ENCODE results near the gene DOLPP1. TPM values are rescaled to one million over a fixed set of nuclear protein-coding genes. Genes with fewer than 3 reads are reported as not detected.
A peak's percentile ranks its signal among the peaks of the same experiment; 100 is the strongest.

DOLPP1 gene
- total and polyA plus RNA-seq, 2 of the 13 experiments (the other 11 are each of a cell fraction or from before 2014, with no cell fraction given), result 21.0 to 34.1 TPM

- ChIA-PET POLR2A (no interaction called here), CTCF (ENCODE audit: low intra/inter-chr PET ratio, low total read pairs) (no interaction called here)
- H3K36me3 ChIP-seq (replicated peaks in 1 of 2; ENCODE audit: control insufficient read depth in 1 of 2, insufficient read depth in 2 of 2, low read length in 2 of 2), result peaks cover 4 to 6% of the 10 kb centered on the region in 2 experiments; a peak in 3 of 5 replicates
- ATAC-seq (no peak), FAIRE-seq (no peak), DNase-seq (ENCODE audit: low spot score) (no peak)
- H3K9ac ChIP-seq (ENCODE audit: insufficient read depth, low read depth, low read length), result peak overlapping the region; percentile 69
- H3K4me3 ChIP-seq (replicated peaks in 1 of 3; ENCODE audit: insufficient read depth in 1 of 3, low read depth in 2 of 3, low read length in 3 of 3), result peak overlapping the region; percentile 64 to 89 (median 75)
- H3K79me2 ChIP-seq (ENCODE audit: insufficient read depth, low read length), result peaks cover 41% of the 10 kb centered on the region
- peak overlapping the region; percentile 98 for H3K4me2 ChIP-seq (ENCODE audit: low read depth, low read length)
- H3K27me3 ChIP-seq (ENCODE audit: control insufficient read depth in 1 of 2, insufficient read depth in 2 of 2, low read length in 2 of 2), result no peaks in the 10 kb centered on the region
- BruUV-seq (replicated peaks), result no TSS peak
- intact Hi-C loops (cut with micrococcal nuclease; ENCODE audit: unreplicated experiment) (loop anchor here (5.0 kb wide), 1 partner anchor 43 kb away; the partner anchor contains the start of gene MIGA2), in situ Hi-C loops (cut with HindIII; ENCODE audit: extremely low pct_ligation_motif_present, low pct_unique_long_range_greater_than_20kb) (no loop called here)
- H4K20me1 ChIP-seq (ENCODE audit: insufficient read depth, low read length), result no peaks in the 10 kb centered on the region
- peaks cover 76% of the 10 kb centered on the region for H3K4me1 ChIP-seq (ENCODE audit: insufficient read depth, low read length)
- H3K27ac ChIP-seq (ENCODE audit: extremely low read length, insufficient read depth, low read length), result peak overlapping the region; percentile 63
- H2AFZ ChIP-seq (ENCODE audit: low read length), result no peak overlapping the region
- 85% methylated on average over 13 of the region's 13 CpGs for WGBS (ENCODE audit: low lambda C conversion rate)
- no peaks in the 10 kb centered on the region for H3K9me3 ChIP-seq (ENCODE audit: low read length)
- peak; percentile 48; the same call in 1 of the 2 replicates for TF ChIP-seq ZNF460 (CRISPR knock-in tag; IDR thresholded peaks at IDR 0.05; ENCODE audit: borderline replicate concordance)
- TF ChIP-seq MTA1 (CRISPR knock-in tag; IDR thresholded peaks at IDR 0.05; ENCODE audit: borderline replicate concordance), result no peak
- no peak for TF ChIP-seq TEF (CRISPR knock-in tag; IDR thresholded peaks at IDR 0.05)
- TF ChIP-seq SUZ12 (IDR thresholded peaks at IDR 0.05; ENCODE audit: low read depth, low read length), result no peak
- 0 out of 2 replicates have a peak, but pooled peaks have one; percentile 29 for TF ChIP-seq ZNF121 (CRISPR knock-in tag; IDR thresholded peaks at IDR 0.05)
- TF ChIP-seq ZNF614 (CRISPR knock-in tag; IDR thresholded peaks at IDR 0.05; ENCODE audit: borderline replicate concordance), result no peak
- no peak for TF ChIP-seq SNRNP70 (IDR thresholded peaks at IDR 0.05; ENCODE audit: low read depth, low read length)
- no peak for TF ChIP-seq ZNF562 (CRISPR knock-in tag; IDR thresholded peaks at IDR 0.05; ENCODE audit: borderline replicate concordance)
- TF ChIP-seq EEA1 (CRISPR knock-in tag; IDR thresholded peaks at IDR 0.05; ENCODE audit: borderline replicate concordance), result no peak
- no peak for TF ChIP-seq RXRB (CRISPR knock-in tag; IDR thresholded peaks at IDR 0.05; ENCODE audit: borderline replicate concordance)
These were observed 1.1 kb upstream of the DOLPP1 start for GRCh38 chr9:129079829-129080228.

All from HepG2 (cell line).